ENCODE results near the gene ZNF215. TPM values are rescaled to one million over a fixed set of nuclear protein-coding genes. Genes with fewer than 3 reads are reported as not detected.

Gene ZNF215
- total RNA-seq, 2 donors from 2014 or later: 9.9 to 10.2 TPM

- Histone ChIP-seq H3K4me3 (ENCODE audit: low read length) (no peak overlapping the region), H3K4me1 (ENCODE audit: control insufficient read depth, insufficient read depth, low read length) (no peaks in the 10 kb centered on the region), H3K9me3 (ENCODE audit: control insufficient read depth, low read length) (no peaks in the 10 kb centered on the region), H3K27ac (ENCODE audit: low read depth, low read length) (no peak overlapping the region), H3K36me3 (ENCODE audit: control insufficient read depth, insufficient read depth, low read length) (no peaks in the 10 kb centered on the region), H3K9ac (ENCODE audit: extremely low read depth, low read length, poor library complexity, severe bottlenecking) (no peak overlapping the region), H3K27me3 (ENCODE audit: control insufficient read depth, insufficient read depth, low read length, poor library complexity, severe bottlenecking) (no peaks in the 10 kb centered on the region)
- Mint-ChIP-seq H3K9me3 (no peaks in the 10 kb centered on the region), H3K27me3 (ENCODE audit: insufficient read depth) (no peaks in the 10 kb centered on the region), H3K36me3 (ENCODE audit: low read depth) (no peaks in the 10 kb centered on the region), H3K4me1 (no peaks in the 10 kb centered on the region), H3K27ac (no peak overlapping the region), H3K4me3 (no peak overlapping the region)
- 80 to 81% methylated on average over 10 to 11 of the region's 11 CpGs for WGBS, 2 experiments (ENCODE audit: insufficient coverage in 1 of 2, insufficient read length in 1 of 2)
- no peak for TF ChIP-seq CTCF (conservative IDR thresholded peaks at IDR 0.05)
- DNase-seq: no peak
These were observed 66.5 kb downstream of the ZNF215 start for GRCh38 chr11:6992457-6993417.

GRCh38 chr11:6995703-6996102, 69.5 kb downstream of the ZNF215 start:
- no peak for TF ChIP-seq CTCF (conservative IDR thresholded peaks at IDR 0.05)
- no peak overlapping the region for H3K27ac Mint-ChIP-seq
- no peaks in the 10 kb centered on the region for H3K27me3 Mint-ChIP-seq (ENCODE audit: insufficient read depth)
- DNase-seq: no peak
- no peaks in the 10 kb centered on the region for H3K9me3 ChIP-seq (ENCODE audit: control insufficient read depth, low read length)
- H3K36me3 ChIP-seq (ENCODE audit: control insufficient read depth, insufficient read depth, low read length): peaks cover 10% of the 10 kb centered on the region
- H3K9me3 Mint-ChIP-seq: no peaks in the 10 kb centered on the region
- no peak overlapping the region for H3K4me3 ChIP-seq (ENCODE audit: low read length)
- H3K4me1 ChIP-seq (ENCODE audit: control insufficient read depth, insufficient read depth, low read length): no peaks in the 10 kb centered on the region
- H3K27ac ChIP-seq (ENCODE audit: low read depth, low read length): no peak overlapping the region
- peaks cover 10% of the 10 kb centered on the region for H3K36me3 Mint-ChIP-seq (ENCODE audit: low read depth)
- no peaks in the 10 kb centered on the region for H3K4me1 Mint-ChIP-seq
- no peak overlapping the region for H3K9ac ChIP-seq (ENCODE audit: extremely low read depth, low read length, poor library complexity, severe bottlenecking)
- no peaks in the 10 kb centered on the region for H3K27me3 ChIP-seq (ENCODE audit: control insufficient read depth, insufficient read depth, low read length, poor library complexity, severe bottlenecking)
- H3K4me3 Mint-ChIP-seq: no peak overlapping the region

- Mint-ChIP-seq H3K27me3 (ENCODE audit: insufficient read depth) (no peaks in the 10 kb centered on the region), H3K27ac (no peak overlapping the region), H3K9me3 (no peaks in the 10 kb centered on the region), H3K4me1 (peaks cover 4% of the 10 kb centered on the region), H3K36me3 (ENCODE audit: low read depth) (peaks cover 20% of the 10 kb centered on the region), H3K4me3 (no peak overlapping the region)
- DNase-seq: no peak
- 75 to 88% methylated on average over 3 of the region's 3 CpGs for WGBS, 2 experiments (ENCODE audit: insufficient coverage in 1 of 2, insufficient read length in 1 of 2)
- Histone ChIP-seq H3K36me3 (ENCODE audit: control insufficient read depth, insufficient read depth, low read length) (peaks cover 18% of the 10 kb centered on the region), H3K9ac (ENCODE audit: extremely low read depth, low read length, poor library complexity, severe bottlenecking) (no peak overlapping the region), H3K27ac (ENCODE audit: low read depth, low read length) (no peak overlapping the region), H3K4me1 (ENCODE audit: control insufficient read depth, insufficient read depth, low read length) (no peaks in the 10 kb centered on the region), H3K9me3 (ENCODE audit: control insufficient read depth, low read length) (no peaks in the 10 kb centered on the region), H3K4me3 (ENCODE audit: low read length) (no peak overlapping the region), H3K27me3 (ENCODE audit: control insufficient read depth, insufficient read depth, low read length, poor library complexity, severe bottlenecking) (no peaks in the 10 kb centered on the region)
- TF ChIP-seq CTCF (conservative IDR thresholded peaks at IDR 0.05): no peak
These were observed 78.3 kb downstream of the ZNF215 start for GRCh38 chr11:7004482-7004881.

Other genes with a start within 250 kb of the ZNF215 start
- gene MRPL17, start 243.1 kb upstream of the ZNF215 start, total RNA-seq: 10 to 100 TPM; 57.6 to 72.6 TPM
- gene OR2AG2, start 154.4 kb upstream of the ZNF215 start, total RNA-seq: under 1 TPM; 0.20 to 0.68 TPM
- gene OR2AG1, start 143.4 kb upstream of the ZNF215 start, total RNA-seq: not detected
- under 1 TPM; 0.09 to 0.51 TPM for gene OR6A2, start 126.7 kb upstream of the ZNF215 start, total RNA-seq
- not detected for gene OR10A5, start 80.7 kb upstream of the ZNF215 start, total RNA-seq
- gene OR10A2, start 63.4 kb upstream of the ZNF215 start, total RNA-seq: not detected
- not detected for gene OR10A4, start 49.8 kb upstream of the ZNF215 start, total RNA-seq
- gene OR2D2, start 33.9 kb upstream of the ZNF215 start, total RNA-seq: 1 to 10 TPM in 1 of 2 donors, not detected in 1; 1.1 TPM
- not detected for gene OR2D3, start 5.4 kb upstream of the ZNF215 start, total RNA-seq
- 10 to 100 TPM in 1 of 2 donors, 1 to 10 TPM in 1; 8.0 to 10.8 TPM for gene ZNF214, start 93.9 kb downstream of the ZNF215 start, total RNA-seq
- gene NLRP14, start 94.1 kb downstream of the ZNF215 start, total RNA-seq: under 1 TPM; 0.33 to 0.66 TPM
- gene RBMXL2, start 162.6 kb downstream of the ZNF215 start, total RNA-seq: under 1 TPM in 1 of 2 donors, not detected in 1; 0.18 TPM

All from endodermal cell (in vitro differentiated cells).